ENCODE measurements around the gene WRAP73.

GRCh38 chr1:3609769-3610526 lies 40.0 kb downstream of the WRAP73 start:
- TF ChIP-seq CTCF (IDR thresholded peaks at IDR 0.05) (no peak), EP300 (IDR thresholded peaks at IDR 0.05) (no peak), POLR2A (IDR thresholded peaks at IDR 0.05) (no peak)
